ENCODE measurements around the gene PTPRK. TPM values are rescaled to one million over a fixed set of nuclear protein-coding genes. Genes with fewer than 3 reads are reported as not detected.

Gene PTPRK
- polyA plus RNA-seq, 1 experiment, result 37.8 TPM

DNA sequence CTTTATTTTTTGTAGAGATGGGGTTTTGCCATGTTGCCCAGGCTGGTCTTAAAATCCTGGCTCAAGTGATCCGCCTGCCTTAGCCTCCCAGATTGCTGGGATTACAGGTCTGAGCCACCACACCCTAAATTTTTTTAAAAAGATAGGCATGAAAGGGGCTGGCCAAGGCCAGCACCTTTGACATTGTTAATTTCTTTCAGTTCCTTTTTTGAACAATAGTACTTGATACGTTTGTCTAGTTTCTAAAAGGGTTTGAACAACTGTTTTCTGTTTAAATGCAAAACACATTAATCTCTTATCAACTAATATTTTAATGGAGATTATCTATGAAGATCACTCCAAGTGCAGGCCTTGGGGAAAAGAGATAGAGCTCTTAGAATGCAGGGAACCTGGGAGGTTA, 37.6 kb upstream of the PTPRK start:
- TF ChIP-seq, protein P1, sequence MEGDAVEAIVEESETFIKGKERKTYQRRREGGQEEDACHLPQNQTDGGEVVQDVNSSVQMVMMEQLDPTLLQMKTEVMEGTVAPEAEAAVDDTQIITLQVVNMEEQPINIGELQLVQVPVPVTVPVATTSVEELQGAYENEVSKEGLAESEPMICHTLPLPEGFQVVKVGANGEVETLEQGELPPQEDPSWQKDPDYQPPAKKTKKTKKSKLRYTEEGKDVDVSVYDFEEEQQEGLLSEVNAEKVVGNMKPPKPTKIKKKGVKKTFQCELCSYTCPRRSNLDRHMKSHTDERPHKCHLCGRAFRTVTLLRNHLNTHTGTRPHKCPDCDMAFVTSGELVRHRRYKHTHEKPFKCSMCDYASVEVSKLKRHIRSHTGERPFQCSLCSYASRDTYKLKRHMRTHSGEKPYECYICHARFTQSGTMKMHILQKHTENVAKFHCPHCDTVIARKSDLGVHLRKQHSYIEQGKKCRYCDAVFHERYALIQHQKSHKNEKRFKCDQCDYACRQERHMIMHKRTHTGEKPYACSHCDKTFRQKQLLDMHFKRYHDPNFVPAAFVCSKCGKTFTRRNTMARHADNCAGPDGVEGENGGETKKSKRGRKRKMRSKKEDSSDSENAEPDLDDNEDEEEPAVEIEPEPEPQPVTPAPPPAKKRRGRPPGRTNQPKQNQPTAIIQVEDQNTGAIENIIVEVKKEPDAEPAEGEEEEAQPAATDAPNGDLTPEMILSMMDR (IDR thresholded peaks at IDR 0.05; ENCODE audit: low read depth, low read length), result no peak
- ChIA-PET CTCF (no interaction called here), POLR2A (no interaction called here)
- no peaks in the 10 kb centered on the region for H3K9me3 ChIP-seq (ENCODE audit: control insufficient read depth, insufficient read depth, low read length)
- H3K27ac ChIP-seq (ENCODE audit: low read depth, low read length), result no peak overlapping the region
- no peaks in the 10 kb centered on the region for H3K27me3 ChIP-seq (ENCODE audit: control insufficient read depth, insufficient read depth, low read length)
- no peak overlapping the region for H3K4me3 ChIP-seq (ENCODE audit: low read depth, low read length)
- DNase-seq (ENCODE audit: low read depth, low spot score), result no peak

DNA sequence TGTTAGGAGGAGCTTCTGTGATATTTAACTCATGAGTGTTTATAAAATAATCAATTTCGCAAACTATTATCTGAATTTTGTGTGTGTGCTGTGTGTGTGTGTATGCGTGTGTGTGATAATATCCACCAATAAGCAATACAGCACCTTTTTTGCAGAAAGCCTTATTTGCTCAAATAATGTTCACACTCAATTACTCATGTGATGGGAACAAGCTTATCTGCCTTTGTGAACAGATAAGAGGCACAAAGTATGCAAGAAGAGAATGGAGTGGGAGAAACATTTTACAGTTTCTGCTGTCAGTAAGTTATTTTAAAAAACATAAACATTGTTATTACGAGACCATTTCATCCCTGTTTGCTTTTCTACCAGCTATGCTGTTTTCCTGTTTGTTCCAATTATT, 36.7 kb upstream of the PTPRK start:
- ChIA-PET CTCF (no interaction called here), POLR2A (no interaction called here)
- Histone ChIP-seq H3K4me3 (ENCODE audit: low read depth, low read length) (no peak overlapping the region), H3K27ac (ENCODE audit: low read depth, low read length) (no peak overlapping the region), H3K27me3 (ENCODE audit: control insufficient read depth, insufficient read depth, low read length) (no peaks in the 10 kb centered on the region), H3K9me3 (ENCODE audit: control insufficient read depth, insufficient read depth, low read length) (no peaks in the 10 kb centered on the region)
- no peak for DNase-seq (ENCODE audit: low read depth, low spot score)
- TF ChIP-seq, protein P1 (IDR thresholded peaks at IDR 0.05; ENCODE audit: low read depth, low read length), result no peak

DNA sequence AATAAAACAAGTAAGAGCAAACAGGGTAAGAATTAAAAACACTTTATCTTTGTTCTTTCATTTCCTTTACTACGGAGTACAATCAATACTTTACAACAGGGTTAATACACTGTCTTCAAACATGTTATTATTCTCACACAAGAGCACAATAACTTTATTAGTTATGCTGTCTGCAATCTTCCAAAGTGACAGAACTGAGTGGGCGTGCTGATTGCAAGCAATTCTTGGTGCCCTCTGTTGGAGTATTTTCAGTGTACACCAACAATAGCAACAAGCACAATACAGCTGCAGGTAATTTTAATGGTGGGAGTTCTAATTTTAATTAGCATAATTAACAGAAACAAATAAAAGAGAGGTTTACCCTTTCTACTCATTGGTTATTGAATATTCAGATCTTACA, 33.9 kb upstream of the PTPRK start:
- no peaks in the 10 kb centered on the region for H3K27me3 ChIP-seq (ENCODE audit: control insufficient read depth, insufficient read depth, low read length)
- no peak for DNase-seq (ENCODE audit: low read depth, low spot score)
- TF ChIP-seq, protein P1 (IDR thresholded peaks at IDR 0.05; ENCODE audit: low read depth, low read length), result peak; percentile 28
- POLR2A ChIA-PET, result no interaction called here
- CTCF ChIA-PET, result no interaction called here
- H3K27ac ChIP-seq (ENCODE audit: low read depth, low read length), result no peak overlapping the region
- no peak overlapping the region for H3K4me3 ChIP-seq (ENCODE audit: low read depth, low read length)
- no peaks in the 10 kb centered on the region for H3K9me3 ChIP-seq (ENCODE audit: control insufficient read depth, insufficient read depth, low read length)

DNA sequence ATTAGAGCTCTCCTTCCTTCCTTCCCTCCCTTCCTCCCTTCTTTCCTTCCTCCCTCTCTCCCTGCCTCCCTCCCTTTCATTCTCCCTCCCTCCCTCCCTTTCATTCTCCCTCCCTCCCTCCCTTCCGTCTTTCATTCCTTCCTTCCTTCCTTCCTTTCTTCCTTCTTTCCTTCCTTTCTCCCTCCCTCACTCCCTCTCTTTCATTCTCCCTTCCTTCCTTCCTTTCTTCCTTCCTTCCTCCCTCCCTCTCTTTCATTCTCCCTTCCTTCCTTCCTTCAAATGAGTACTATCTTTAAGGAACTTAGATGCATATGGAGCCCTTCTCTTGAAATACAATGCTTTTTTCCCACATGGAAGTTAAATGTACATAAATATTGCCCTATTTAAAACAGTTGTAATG, 20.9 kb upstream of the PTPRK start:
- H3K9me3 ChIP-seq (ENCODE audit: control insufficient read depth, insufficient read depth, low read length), result no peaks in the 10 kb centered on the region
- CTCF ChIA-PET, result no interaction called here
- H3K27me3 ChIP-seq (ENCODE audit: control insufficient read depth, insufficient read depth, low read length), result no peaks in the 10 kb centered on the region
- POLR2A ChIA-PET, result no interaction called here
- TF ChIP-seq, protein P1 (IDR thresholded peaks at IDR 0.05; ENCODE audit: low read depth, low read length), result no peak
- H3K4me3 ChIP-seq (ENCODE audit: low read depth, low read length), result no peak overlapping the region
- no peak for DNase-seq (ENCODE audit: low read depth, low spot score)
- H3K27ac ChIP-seq (ENCODE audit: low read depth, low read length), result no peak overlapping the region

DNA sequence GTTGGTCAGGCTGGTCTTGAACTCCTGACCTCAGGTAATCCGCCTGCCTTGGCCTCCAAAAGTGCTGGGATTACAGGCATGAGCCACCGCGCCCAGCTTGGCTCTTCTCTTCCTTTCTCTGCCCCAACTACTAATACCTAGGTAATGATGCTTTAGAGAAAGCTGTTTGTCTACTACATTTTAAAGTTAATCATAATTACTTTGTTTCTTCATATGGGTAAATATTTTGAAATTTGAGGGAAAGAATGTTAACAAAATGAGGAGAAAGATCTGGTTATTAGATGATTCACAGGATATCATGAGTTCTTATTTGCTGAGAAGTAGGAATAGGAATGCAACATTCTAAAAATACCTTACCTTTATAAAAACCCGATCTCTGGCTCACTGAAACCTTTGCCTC, 18.4 kb upstream of the PTPRK start:
- ChIA-PET POLR2A (interaction anchor here (0.8 kb wide), 1 partner anchor 18 kb away, joined by 4 read pairs; the partner anchor contains the start of gene PTPRK), CTCF (no interaction called here)
- Histone ChIP-seq H3K27ac (ENCODE audit: low read depth, low read length) (peak overlapping the region; percentile 43), H3K9me3 (ENCODE audit: control insufficient read depth, insufficient read depth, low read length) (no peaks in the 10 kb centered on the region), H3K4me3 (ENCODE audit: low read depth, low read length) (no peak overlapping the region), H3K27me3 (ENCODE audit: control insufficient read depth, insufficient read depth, low read length) (no peaks in the 10 kb centered on the region)
- peak; percentile 26 for DNase-seq (ENCODE audit: low read depth, low spot score)
- TF ChIP-seq, protein P1 (IDR thresholded peaks at IDR 0.05; ENCODE audit: low read depth, low read length), result no peak
